HCT116 (cell line): ENCODE measurements around the gene HSD17B1. TPM values are rescaled to one million over a fixed set of nuclear protein-coding genes. Genes with fewer than 3 reads are reported as not detected.
"Not testable (repeated sequence)": the region's sequence is repeated elsewhere in the genome, so short reads cannot be mapped to it uniquely, and the experiment has no call there.

ENCODE experiments used
- ATAC-seq: fragments of 200-7000 bp; cut with Tn5 transposase; 2 replicates; pipeline ENCODE4 v1.9.1; 2020; ENCODE audit warnings: mild to moderate bottlenecking, moderate library complexity
- BruUV-seq: library from RNA; stranded (reverse); fragments of 400-500 nt; replicated peaks from 2 replicates; lab custom pipeline; 2021; lab: Mats Ljungman, UMichigan
- CTCF ChIA-PET: fragments of 300-600 bp; sonication (Branson Sonifier 250); formaldehyde crosslinking; loops from one replicate; lab custom pipeline; 2021; ENCODE audit warnings: antibody characterized with exemption; lab: Charles Lee
- POLR2A ChIA-PET: fragments of 300-600, 350-600 bp; sonication (Branson Sonifier 250); formaldehyde crosslinking; loops from one replicate; lab custom pipeline; 2021; ENCODE audit warnings: antibody characterized with exemption; lab: Charles Lee
- RAD21 ChIA-PET, 2 experiments: fragments of 300-600 bp; sonication (Branson Sonifier 250); formaldehyde crosslinking; loops; one replicate each; lab custom pipeline; 2023; ENCODE audit warnings: low total read pairs in 2 of 2; ENCODE audit not compliant: uncharacterized antibody in 2 of 2, unreplicated experiment in 2 of 2, low non-redundant PET in 1 of 2; lab: Charles Lee
- DNase-seq: peaks from one replicate; pipeline ENCODE4 v3.0.0-alpha.2; 2010; ENCODE audit warnings: low read depth, low spot score
- H2AFZ ChIP-seq: fragments of 200-600 bp; shearing (Covaris generic), sonication (generic); 2 replicates; pipeline ENCODE4 v1.6.1; 2017; ENCODE audit warnings: low read depth, mixed run types, mixed read lengths, antibody characterized with exemption, low read length; ENCODE audit not compliant: poor library complexity, severe bottlenecking
- H3K27ac ChIP-seq: 2 replicates; pipeline ENCODE4 v1.5.1; 2012; ENCODE audit warnings: low read depth, low read length
- H3K27me3 ChIP-seq: fragments of 200-600 bp; sonication (generic); 2 replicates; pipeline ENCODE4 v1.6.1; 2016; ENCODE audit warnings: mixed run types, low read length, mixed read lengths; ENCODE audit not compliant: insufficient read depth
- H3K36me3 ChIP-seq, 2 experiments: fragments of 200-500 bp in 1 of 2; fragments of 200-600 bp in 1 of 2; sonication (Bioruptor generic) in 1 of 2; sonication (generic) in 1 of 2; 2 replicates each; pipeline versions ENCODE4 v1.5.1 to v1.6.1; 2014 to 2016; ENCODE audit warnings: low read length in 2 of 2, inconsistent platforms in 1 of 2, mixed read lengths in 1 of 2, mixed run types in 1 of 2; ENCODE audit not compliant: insufficient read depth in 2 of 2, control insufficient read depth in 1 of 2
- H3K4me1 ChIP-seq, 2 experiments: fragments of 200-600 bp in 1 of 2; sonication (generic) in 1 of 2; 2 replicates each; pipeline versions ENCODE4 v1.5.1 to v1.6.1; 2012 to 2017; ENCODE audit warnings: low read length in 2 of 2, inconsistent platforms in 1 of 2, mild to moderate bottlenecking in 1 of 2, mixed read lengths in 1 of 2, mixed run types in 1 of 2, moderate library complexity in 1 of 2; ENCODE audit not compliant: insufficient read depth in 2 of 2, control insufficient read depth in 1 of 2
- H3K4me2 ChIP-seq: fragments of 200-600 bp; sonication (generic); 2 replicates; pipeline ENCODE4 v1.6.1; 2017; ENCODE audit warnings: mixed run types, low read length, mixed read lengths
- H3K4me3 ChIP-seq, 2 experiments: fragments of 200-600 bp in 1 of 2; sonication (generic) in 1 of 2; replicated peaks in 1 of 2; 2 replicates each; pipeline ENCODE4 v1.5.1; 2011 to 2016; ENCODE audit warnings: low read length in 2 of 2, control low read depth in 1 of 2, low read depth in 1 of 2, mild to moderate bottlenecking in 1 of 2, mixed read lengths in 1 of 2, mixed run types in 1 of 2
- H3K79me2 ChIP-seq: fragments of 200-600 bp; sonication (generic); 2 replicates; pipeline ENCODE4 v1.6.1; 2017; ENCODE audit warnings: mild to moderate bottlenecking, mixed run types, low read length, moderate library complexity, mixed read lengths; ENCODE audit not compliant: insufficient read depth
- H3K9ac ChIP-seq: fragments of 200-600 bp; sonication (generic); 2 replicates; pipeline ENCODE4 v1.6.1; 2016; ENCODE audit warnings: low read length, mixed read lengths
- H3K9me2 ChIP-seq: fragments of 200-600 bp; sonication (generic), shearing (Covaris generic); 2 replicates; pipeline ENCODE4 v1.6.1; 2017; ENCODE audit warnings: mixed run types, mild to moderate bottlenecking, moderate library complexity; ENCODE audit not compliant: insufficient read depth
- H3K9me3 ChIP-seq, 2 experiments: fragments of 200-500 bp in 1 of 2; fragments of 200-600 bp in 1 of 2; sonication (Bioruptor generic) in 1 of 2; sonication (generic) in 1 of 2; 2 replicates each; pipeline ENCODE4 v1.6.1; 2014 to 2017; ENCODE audit warnings: low read length in 2 of 2, mixed read lengths in 2 of 2, inconsistent platforms in 1 of 2, low read depth in 1 of 2, mild to moderate bottlenecking in 1 of 2, mixed run types in 1 of 2, moderate library complexity in 1 of 2; ENCODE audit not compliant: control insufficient read depth in 1 of 2, insufficient read depth in 1 of 2
- H4K20me1 ChIP-seq: fragments of 200-600 bp; sonication (generic), shearing (Covaris generic); 2 replicates; pipeline ENCODE4 v1.6.1; 2017; ENCODE audit warnings: mixed run types, mild to moderate bottlenecking, moderate library complexity; ENCODE audit not compliant: insufficient read depth
- CTCF ChIP-seq, 3 experiments: fragments of 200-600 bp in 1 of 3; sonication (generic) in 1 of 3; IDR thresholded peaks in 2 of 3; conservative IDR thresholded peaks in 1 of 3; 2 replicates each; pipeline ENCODE4 v1.5.1; 2012 to 2017; ENCODE audit warnings: low read depth in 2 of 3, low read length in 2 of 3, antibody characterized with exemption in 1 of 3, borderline replicate concordance in 1 of 3, control low read depth in 1 of 3, mild to moderate bottlenecking in 1 of 3, mixed read lengths in 1 of 3, mixed run types in 1 of 3, moderate library complexity in 1 of 3; ENCODE audit not compliant: insufficient read depth in 1 of 3
- intact Hi-C: fragments of 100-400 bp; cut with micrococcal nuclease; formaldehyde crosslinking; loops from 2 replicates; pipeline ENCODE4 v1.10.0; 2022
- total RNA-seq: library from RNA; stranded (reverse); gene quantifications from one replicate; pipeline ENCODE4 v1.2.1, GENCODE V29; 2021; ENCODE audit not compliant: unreplicated experiment

The HSD17B1 gene
- total RNA-seq, 1 experiment from 2014 or later = 1.4 TPM

- POLR2A ChIA-PET = interaction anchor here (1.6 kb wide), 1 partner anchor 133 kb away, joined by 3 read pairs; the partner anchor contains the start of gene CAVIN1
- CTCF ChIA-PET, H3K4me3 ChIP-seq: not testable (repeated sequence)
These were observed 3.4 kb downstream of the HSD17B1 start for GRCh38 chr17:42555961-42556617.

More at GRCh38 chr17:42555961-42556617, 3.4 kb downstream of the HSD17B1 start:
- H3K27ac ChIP-seq, H2AFZ ChIP-seq, H3K9me2 ChIP-seq, H3K9ac ChIP-seq, RAD21 ChIA-PET, H3K36me3 ChIP-seq, H3K27me3 ChIP-seq, H3K9me3 ChIP-seq, DNase-seq, intact Hi-C loops, BruUV-seq, H4K20me1 ChIP-seq: not testable (repeated sequence)
- Histone ChIP-seq H3K79me2 (peaks cover 17% of the 10 kb centered on the region; the same call in 1 of the 2 replicates), H3K4me1 (peaks cover 13 to 39% of the 10 kb centered on the region in 2 experiments), H3K4me2 (peak overlapping the region; percentile 86)
- ATAC-seq = peak; percentile 68
- TF ChIP-seq CTCF (IDR thresholded peaks at IDR 0.05 in 2 of 3, conservative IDR thresholded peaks at IDR 0.05 in 1 of 3; ENCODE audit: borderline replicate concordance in 1 of 3, insufficient read depth in 1 of 3, low read depth in 2 of 3, low read length in 2 of 3) = peak in 2 of 3 experiments; percentile 41 to 45; a peak in 4 of 6 replicates
